Memory B cell (primary cell): ENCODE results near the gene FGF21.
"Not testable (repeated sequence)": the region's sequence is repeated elsewhere in the genome, so short reads cannot be mapped to it uniquely, and the experiment has no call there.

ENCODE experiments used
- ATAC-seq: fragments of 150-1000 bp; cut with Tn5 transposase; 2 replicates; pipeline ENCODE4 v1.10.0; 2021; ENCODE audit warnings: low read depth, mild to moderate bottlenecking, moderate library complexity
- DNase-seq, 2 donors: peaks; one replicate each; pipeline ENCODE4 v3.0.0; 2022; ENCODE audit warnings: low spot score in 2 of 2
- H3K27ac Mint-ChIP-seq: one replicate; pipeline ENCODE4 v1.8.0; 2022; ENCODE audit warnings: mild to moderate bottlenecking, moderate library complexity, mixed read lengths
- H3K27me3 Mint-ChIP-seq: one replicate; pipeline ENCODE4 v1.8.0; 2022; ENCODE audit warnings: mixed read lengths
- H3K36me3 Mint-ChIP-seq: one replicate; pipeline ENCODE4 v1.8.0; 2022; ENCODE audit warnings: mild to moderate bottlenecking, mixed read lengths
- H3K4me1 Mint-ChIP-seq: one replicate; pipeline ENCODE4 v1.8.0; 2022; ENCODE audit warnings: mixed read lengths
- H3K4me3 Mint-ChIP-seq: one replicate; pipeline ENCODE4 v1.8.0; 2022; ENCODE audit warnings: mild to moderate bottlenecking, moderate library complexity, mixed read lengths
- H3K9me3 Mint-ChIP-seq: one replicate; pipeline ENCODE4 v1.8.0; 2022; ENCODE audit warnings: mixed read lengths

FGF21 gene

DNA sequence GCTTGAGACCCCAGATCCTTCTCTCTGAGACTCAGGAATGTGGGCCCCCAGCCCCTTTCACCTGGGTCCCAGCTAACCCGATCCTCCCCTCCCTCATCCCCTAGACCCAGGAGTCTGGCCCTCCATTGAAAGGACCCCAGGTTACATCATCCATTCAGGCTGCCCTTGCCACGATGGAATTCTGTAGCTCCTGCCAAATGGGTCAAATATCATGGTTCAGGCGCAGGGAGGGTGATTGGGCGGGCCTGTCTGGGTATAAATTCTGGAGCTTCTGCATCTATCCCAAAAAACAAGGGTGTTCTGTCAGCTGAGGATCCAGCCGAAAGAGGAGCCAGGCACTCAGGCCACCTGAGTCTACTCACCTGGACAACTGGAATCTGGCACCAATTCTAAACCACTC is 463 bp downstream of the FGF21 start:
- Mint-ChIP-seq H3K4me1 (peaks cover 17% of the 10 kb centered on the region), H3K27ac (no peak overlapping the region), H3K27me3 (peaks cover 20% of the 10 kb centered on the region), H3K4me3 (no peak overlapping the region), H3K36me3 (no peaks in the 10 kb centered on the region), H3K9me3 (no peaks in the 10 kb centered on the region)
- no peak for ATAC-seq
- DNase-seq, result no peak

DNA sequence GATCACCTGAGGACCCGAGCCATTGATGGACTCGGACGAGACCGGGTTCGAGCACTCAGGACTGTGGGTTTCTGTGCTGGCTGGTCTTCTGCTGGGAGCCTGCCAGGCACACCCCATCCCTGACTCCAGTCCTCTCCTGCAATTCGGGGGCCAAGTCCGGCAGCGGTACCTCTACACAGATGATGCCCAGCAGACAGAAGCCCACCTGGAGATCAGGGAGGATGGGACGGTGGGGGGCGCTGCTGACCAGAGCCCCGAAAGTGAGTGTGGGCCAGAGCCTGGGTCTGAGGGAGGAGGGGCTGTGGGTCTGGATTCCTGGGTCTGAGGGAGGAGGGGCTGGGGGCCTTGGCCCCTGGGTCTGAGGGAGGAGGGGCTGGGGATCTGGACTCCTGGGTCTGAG is 888 bp downstream of the FGF21 start:
- Mint-ChIP-seq H3K27ac (no peak overlapping the region), H3K36me3 (no peaks in the 10 kb centered on the region), H3K27me3 (peaks cover 21% of the 10 kb centered on the region), H3K4me1 (peaks cover 14% of the 10 kb centered on the region), H3K9me3 (no peaks in the 10 kb centered on the region), H3K4me3 (no peak overlapping the region)
- no peak for DNase-seq
- ATAC-seq, result no peak

- Mint-ChIP-seq H3K4me3 (no peak overlapping the region), H3K4me1 (peaks cover 12% of the 10 kb centered on the region), H3K9me3 (no peaks in the 10 kb centered on the region), H3K27ac (no peak overlapping the region), H3K27me3 (peaks cover 24% of the 10 kb centered on the region), H3K36me3 (no peaks in the 10 kb centered on the region)
- no peak for ATAC-seq
- no peak for DNase-seq
Measured at GRCh38 chr19:48756686-48757085, 1.4 kb downstream of the FGF21 start.

- H3K9me3 Mint-ChIP-seq, result no peaks in the 10 kb centered on the region
- no peak for DNase-seq
- H3K4me3 Mint-ChIP-seq, result no peak overlapping the region
- ATAC-seq, result no peak
- peaks cover 26% of the 10 kb centered on the region for H3K27me3 Mint-ChIP-seq
- peaks cover 10% of the 10 kb centered on the region for H3K4me1 Mint-ChIP-seq
- H3K36me3 Mint-ChIP-seq, result no peaks in the 10 kb centered on the region
- no peak overlapping the region for H3K27ac Mint-ChIP-seq
Measured at GRCh38 chr19:48757089-48757675, 1.9 kb downstream of the FGF21 start.

DNA sequence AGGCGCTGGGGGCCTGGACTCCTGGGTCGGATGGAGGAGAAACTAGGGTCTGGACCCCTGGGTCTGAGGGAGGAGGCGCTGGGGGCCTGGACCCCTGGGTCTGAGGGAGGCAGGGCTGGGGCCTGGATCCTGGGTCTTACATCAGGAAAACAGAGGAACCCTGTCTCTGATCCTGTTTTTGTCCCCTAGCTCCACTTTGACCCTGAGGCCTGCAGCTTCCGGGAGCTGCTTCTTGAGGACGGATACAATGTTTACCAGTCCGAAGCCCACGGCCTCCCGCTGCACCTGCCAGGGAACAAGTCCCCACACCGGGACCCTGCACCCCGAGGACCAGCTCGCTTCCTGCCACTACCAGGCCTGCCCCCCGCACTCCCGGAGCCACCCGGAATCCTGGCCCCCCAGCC is 2.4 kb downstream of the FGF21 start:
- ATAC-seq (no peak), DNase-seq (no peak)
- Mint-ChIP-seq H3K9me3 (no peaks in the 10 kb centered on the region), H3K27ac (no peak overlapping the region), H3K27me3 (peaks cover 28% of the 10 kb centered on the region), H3K36me3 (no peaks in the 10 kb centered on the region), H3K4me3 (no peak overlapping the region), H3K4me1 (peaks cover 9% of the 10 kb centered on the region)

GRCh38 chr19:48760504-48761205 is 5.3 kb downstream of the FGF21 start:
- ATAC-seq (no peak), DNase-seq (no peak)
- Mint-ChIP-seq H3K36me3 (no peaks in the 10 kb centered on the region), H3K4me1 (peaks cover 2% of the 10 kb centered on the region), H3K9me3 (no peaks in the 10 kb centered on the region), H3K27ac (no peak overlapping the region), H3K27me3 (peaks cover 19% of the 10 kb centered on the region), H3K4me3 (no peak overlapping the region)

DNA sequence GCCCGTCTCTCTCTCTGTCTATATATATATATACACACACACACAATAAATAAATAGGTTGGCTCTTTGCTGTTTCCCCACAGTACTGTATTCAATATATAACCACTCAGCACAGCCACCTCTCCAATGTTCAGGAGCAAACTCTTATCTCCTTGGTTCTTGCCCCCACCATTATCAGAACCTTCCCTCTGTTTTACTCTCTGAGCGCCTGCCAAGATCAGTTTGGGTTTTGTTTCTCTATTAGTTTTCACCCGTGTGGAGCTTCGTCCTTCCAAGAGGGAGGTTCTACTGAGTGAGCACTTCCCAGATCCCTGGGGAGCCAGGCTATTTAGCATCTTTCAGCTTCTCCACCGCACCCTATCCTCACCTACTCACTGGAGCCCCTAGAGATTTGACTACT is 10.5 kb downstream of the FGF21 start:
- DNase-seq, H3K9me3 Mint-ChIP-seq, H3K27ac Mint-ChIP-seq, H3K4me1 Mint-ChIP-seq, H3K36me3 Mint-ChIP-seq, H3K4me3 Mint-ChIP-seq, ATAC-seq: not testable (repeated sequence)
- peaks cover 25% of the 10 kb centered on the region for H3K27me3 Mint-ChIP-seq

DNA sequence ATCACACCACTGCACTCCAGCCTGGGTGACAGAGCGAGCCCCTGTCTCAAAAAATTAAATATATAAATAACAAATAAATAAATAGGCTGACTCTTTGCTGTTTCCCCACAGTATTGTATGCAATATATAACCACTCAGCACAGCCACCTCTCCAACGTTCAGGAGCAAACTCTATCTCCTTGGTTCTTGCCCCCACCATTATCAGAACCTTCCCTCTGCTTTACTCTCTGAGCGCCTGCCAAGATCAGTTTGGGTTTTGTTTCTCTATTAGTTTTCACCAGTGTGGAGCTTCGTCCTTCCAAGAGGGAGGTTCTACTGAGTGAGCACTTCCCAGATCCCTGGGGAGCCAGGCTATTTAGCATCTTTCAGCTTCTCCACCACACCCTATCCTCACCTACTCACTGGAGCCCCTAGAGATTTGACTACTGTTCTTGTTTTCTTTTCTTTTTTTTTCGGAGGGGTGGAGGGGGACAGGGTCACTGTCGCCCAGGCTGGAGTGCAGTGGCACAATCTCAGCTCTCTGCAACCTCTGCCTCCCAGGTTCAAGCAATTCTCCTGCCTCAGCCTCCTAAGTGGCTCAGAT is 12.9 kb downstream of the FGF21 start:
- not testable (repeated sequence) for H3K27ac Mint-ChIP-seq, H3K9me3 Mint-ChIP-seq, DNase-seq, H3K4me1 Mint-ChIP-seq, ATAC-seq, H3K4me3 Mint-ChIP-seq, H3K36me3 Mint-ChIP-seq
- peaks cover 16% of the 10 kb centered on the region for H3K27me3 Mint-ChIP-seq

DNA sequence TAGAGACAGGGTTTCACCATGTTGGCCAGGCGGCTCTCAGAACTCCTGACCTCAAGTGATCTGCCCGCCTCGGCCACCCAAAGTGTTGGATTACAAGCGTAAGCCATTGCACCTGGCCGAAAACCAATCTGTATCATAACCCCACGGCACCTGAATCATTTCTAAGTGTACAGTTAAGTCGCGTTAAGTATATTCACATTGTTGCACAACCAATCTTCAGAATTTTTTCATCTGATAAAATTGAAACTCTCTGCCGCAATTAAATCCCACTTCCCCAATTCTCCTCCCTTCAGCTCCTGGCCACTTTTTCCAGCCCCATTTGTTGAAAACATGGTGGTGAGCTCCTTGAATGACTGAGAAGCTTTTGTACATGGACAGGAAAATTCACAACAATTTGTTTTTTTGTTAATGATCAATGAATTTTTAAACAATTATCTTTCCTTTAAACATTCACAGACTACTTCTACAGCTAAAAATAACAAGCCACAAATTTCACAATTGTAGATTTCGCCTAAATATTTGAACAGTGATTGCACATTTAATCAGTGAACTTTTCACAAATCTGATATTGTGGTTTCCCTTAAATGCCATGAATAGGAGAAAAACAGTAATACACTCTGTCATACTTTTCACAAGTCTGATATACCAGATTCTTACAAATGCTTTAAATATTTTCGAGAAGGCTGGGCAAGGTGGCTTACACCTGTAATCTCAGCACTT is 13.8 kb downstream of the FGF21 start:
- Mint-ChIP-seq H3K27me3 (peaks cover 16% of the 10 kb centered on the region), H3K4me1 (no peaks in the 10 kb centered on the region), H3K27ac (no peak overlapping the region), H3K4me3 (no peak overlapping the region), H3K9me3 (no peaks in the 10 kb centered on the region), H3K36me3 (no peaks in the 10 kb centered on the region)
- ATAC-seq (no peak), DNase-seq (no peak)

DNA sequence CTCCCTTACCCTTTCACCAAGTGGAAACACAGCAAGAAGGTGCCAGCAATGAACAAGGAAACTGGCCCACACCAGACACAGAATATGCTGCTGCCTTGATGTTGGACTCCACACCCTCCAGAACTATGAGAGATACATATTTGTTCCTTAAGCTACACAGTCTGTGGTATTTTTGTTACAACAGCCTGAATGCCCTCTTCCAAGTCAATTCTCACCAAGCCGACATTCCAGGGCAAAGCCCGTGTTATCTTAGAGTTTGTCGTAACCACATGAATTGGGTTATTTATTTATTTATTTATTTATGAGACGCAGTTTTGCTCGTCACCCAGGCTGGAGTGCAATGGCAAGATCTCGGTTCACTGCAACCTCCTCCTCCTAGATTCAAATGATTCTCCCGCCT is 14.9 kb downstream of the FGF21 start:
- Mint-ChIP-seq H3K4me1 (no peaks in the 10 kb centered on the region), H3K9me3 (no peaks in the 10 kb centered on the region), H3K36me3 (no peaks in the 10 kb centered on the region), H3K27ac (no peak overlapping the region), H3K27me3 (peaks cover 13% of the 10 kb centered on the region), H3K4me3 (no peak overlapping the region)
- no peak for ATAC-seq
- DNase-seq, result no peak

DNA sequence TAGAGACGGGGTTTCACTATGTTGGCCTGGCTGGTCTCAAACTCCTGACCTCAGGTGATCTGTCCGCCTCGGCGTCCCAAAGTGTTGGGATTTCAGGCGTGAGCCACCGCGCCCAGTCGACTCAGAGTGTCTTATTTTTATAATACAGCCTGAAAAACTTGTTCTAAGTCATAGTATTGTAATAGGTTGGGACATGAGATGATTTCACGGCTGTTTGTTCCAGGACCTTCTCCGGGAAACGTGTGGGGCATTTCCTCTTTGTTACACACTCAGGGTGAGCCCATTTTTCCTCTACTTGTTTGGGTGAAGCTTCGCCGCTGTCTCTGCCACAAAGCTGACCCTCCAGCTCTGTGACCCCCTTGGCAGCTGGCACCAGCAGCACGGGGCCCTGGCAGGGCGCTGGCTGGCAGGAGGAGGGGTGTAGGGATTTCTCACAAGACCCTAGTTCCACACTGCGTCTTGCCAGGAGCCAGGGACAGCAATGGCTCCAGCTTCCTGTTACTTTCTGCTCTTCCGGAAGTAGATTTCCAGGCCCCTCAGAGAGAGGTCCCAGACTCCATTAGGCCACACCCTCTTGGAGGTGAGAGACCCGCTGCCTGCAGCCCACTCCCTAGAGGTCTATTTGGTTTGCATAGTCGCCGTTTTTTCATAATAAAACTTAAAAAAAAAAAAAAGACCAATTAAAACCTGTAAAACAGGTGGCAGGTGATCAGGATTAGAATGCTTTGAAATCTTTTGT is 15.6 kb downstream of the FGF21 start:
- no peaks in the 10 kb centered on the region for H3K4me1 Mint-ChIP-seq
- no peak overlapping the region for H3K4me3 Mint-ChIP-seq
- no peaks in the 10 kb centered on the region for H3K36me3 Mint-ChIP-seq
- no peak for ATAC-seq
- H3K27me3 Mint-ChIP-seq, result peaks cover 13% of the 10 kb centered on the region
- H3K27ac Mint-ChIP-seq, result no peak overlapping the region
- H3K9me3 Mint-ChIP-seq, result no peaks in the 10 kb centered on the region
- no peak for DNase-seq

DNA sequence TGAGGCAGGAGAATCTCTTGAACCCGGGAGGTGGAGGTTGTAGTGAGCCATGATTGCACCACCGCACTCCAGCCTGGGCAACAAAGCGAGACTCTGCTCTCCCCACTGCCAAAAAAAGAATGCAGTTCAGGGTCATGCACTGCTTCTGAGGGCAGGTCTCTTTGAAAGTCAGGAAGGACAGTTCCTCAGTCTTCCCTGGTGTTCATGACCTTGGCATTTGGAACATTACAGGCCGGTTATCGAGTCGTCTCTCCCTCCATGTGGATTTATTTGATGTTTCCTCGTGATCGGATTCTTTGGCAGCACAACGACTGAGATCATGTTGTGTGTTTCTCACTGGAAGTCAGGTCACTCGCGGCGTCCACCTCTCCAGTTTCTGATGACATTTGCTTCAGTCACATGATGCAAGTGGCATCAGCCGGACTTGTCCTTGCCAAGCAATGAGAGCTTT is 17.2 kb downstream of the FGF21 start:
- H3K9me3 Mint-ChIP-seq, result no peaks in the 10 kb centered on the region
- H3K4me3 Mint-ChIP-seq, result no peak overlapping the region
- H3K27ac Mint-ChIP-seq, result no peak overlapping the region
- H3K36me3 Mint-ChIP-seq, result no peaks in the 10 kb centered on the region
- ATAC-seq (no peak), DNase-seq (no peak)
- H3K4me1 Mint-ChIP-seq, result no peaks in the 10 kb centered on the region
- H3K27me3 Mint-ChIP-seq, result peaks cover 12% of the 10 kb centered on the region

DNA sequence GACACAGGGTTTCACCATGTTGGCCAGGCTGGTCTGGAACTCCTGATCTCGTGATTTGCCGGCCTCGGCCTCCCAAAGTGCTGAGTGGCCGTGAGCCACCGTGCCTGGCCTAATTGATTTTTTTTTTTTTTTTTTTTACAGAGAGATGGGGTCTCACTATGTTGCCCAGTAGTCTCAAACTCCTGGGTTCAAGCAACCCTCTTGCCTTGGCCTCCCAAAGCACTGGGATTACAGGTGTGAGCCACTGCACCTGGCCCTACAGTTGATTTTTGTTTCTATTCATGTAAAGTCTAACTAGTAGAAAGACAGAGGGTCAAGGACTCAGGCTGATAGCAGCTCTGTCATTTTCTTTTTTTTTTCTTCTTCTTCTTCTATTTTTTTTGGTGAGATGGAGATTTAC is 21.8 kb downstream of the FGF21 start:
- Mint-ChIP-seq H3K27ac (no peak overlapping the region), H3K4me1 (peaks cover 6% of the 10 kb centered on the region), H3K27me3 (peaks cover 2% of the 10 kb centered on the region)

DNA sequence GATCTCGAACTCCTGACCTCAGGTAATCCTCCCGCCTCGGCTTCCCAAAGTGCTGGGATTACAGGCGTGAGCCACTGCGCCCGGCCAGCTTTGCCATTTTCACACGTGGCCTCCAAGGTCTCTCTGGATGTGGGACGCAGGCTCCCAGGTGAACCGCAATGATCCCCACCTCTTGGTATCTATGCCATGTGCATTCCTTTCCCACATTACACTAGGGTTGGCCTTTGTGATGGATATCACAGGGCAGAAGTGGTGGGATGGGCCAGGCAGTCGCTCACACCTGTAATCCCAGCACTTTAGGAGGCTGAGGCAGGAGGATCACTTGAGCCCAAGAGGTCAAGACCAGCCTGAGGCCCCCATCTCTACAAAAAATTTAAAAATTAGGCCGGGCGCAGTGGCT is 22.4 kb downstream of the FGF21 start:
- no peak overlapping the region for H3K27ac Mint-ChIP-seq
- ATAC-seq (no peak), DNase-seq (no peak)
- H3K9me3 Mint-ChIP-seq, result no peaks in the 10 kb centered on the region
- H3K4me1 Mint-ChIP-seq, result peaks cover 9% of the 10 kb centered on the region
- peaks cover under 1% of the 10 kb centered on the region for H3K27me3 Mint-ChIP-seq
- H3K4me3 Mint-ChIP-seq, result no peak overlapping the region
- H3K36me3 Mint-ChIP-seq, result no peaks in the 10 kb centered on the region

More for the DNA sequence above, 21.8 kb downstream of the FGF21 start:
- DNase-seq, result no peak
- H3K36me3 Mint-ChIP-seq, result no peaks in the 10 kb centered on the region
- no peak overlapping the region for H3K4me3 Mint-ChIP-seq
- no peaks in the 10 kb centered on the region for H3K9me3 Mint-ChIP-seq
- no peak for ATAC-seq
